Measurements from ENCODE around the gene HBZ.
"Not testable (repeated sequence)": the region's sequence is repeated elsewhere in the genome, so short reads cannot be mapped to it uniquely, and the experiment has no call there.

Gene HBZ

DNA sequence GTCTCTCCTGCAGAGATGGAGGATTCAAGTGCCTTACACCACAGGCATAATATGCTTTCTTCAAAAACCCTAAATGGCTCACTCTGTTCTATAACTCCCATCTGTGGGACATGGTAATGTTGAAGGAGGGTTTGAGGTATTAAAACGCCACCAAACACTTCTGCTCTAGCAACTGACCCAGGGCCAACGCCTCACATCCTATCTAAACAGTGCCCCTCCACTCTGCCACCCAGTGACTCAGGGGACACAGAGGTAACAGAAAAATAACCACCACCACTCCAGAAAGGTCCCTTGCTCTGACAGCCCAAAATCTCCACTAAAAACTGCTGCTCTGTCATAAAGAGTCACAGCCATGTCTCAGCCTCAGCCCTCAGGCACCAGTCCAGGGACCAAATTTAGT lies 31.7 kb upstream of the HBZ start:
- 100% methylated on average over 2 of the region's 2 CpGs for WGBS
- no peak overlapping the region for H4K8ac ChIP-seq (ENCODE audit: low read length)
- H3K4me3 ChIP-seq (ENCODE audit: insufficient read depth in 1 of 2, low read depth in 1 of 2, low read length in 2 of 2): no peak overlapping the region
- H3K23ac ChIP-seq (ENCODE audit: low read length in 2 of 2): no peak overlapping the region
- no peak overlapping the region for H2BK5ac ChIP-seq (ENCODE audit: low read depth, low read length, poor library complexity, severe bottlenecking)
- H3K4me1 ChIP-seq (ENCODE audit: control insufficient read depth, insufficient read depth, low read depth, low read length): peaks cover 6% of the 10 kb centered on the region
- no peaks in the 10 kb centered on the region for H3K27me3 ChIP-seq (ENCODE audit: control insufficient read depth in 1 of 2, insufficient read depth in 1 of 2, low read length in 2 of 2)
- H3K4me2 ChIP-seq (ENCODE audit: low read length, poor library complexity, severe bottlenecking): no peak overlapping the region
- H3K18ac ChIP-seq (ENCODE audit: low read depth in 1 of 2, low read length in 2 of 2): no peak overlapping the region
- no peak overlapping the region for H3K14ac ChIP-seq (ENCODE audit: low read length in 2 of 2)
- no peak overlapping the region for H2BK12ac ChIP-seq (ENCODE audit: low read length in 2 of 2)
- peaks cover 35 to 69% of the 10 kb centered on the region in 2 experiments for H3K36me3 ChIP-seq (ENCODE audit: control insufficient read depth in 1 of 2, insufficient read depth in 2 of 2, low read depth in 1 of 2, low read length in 2 of 2)
- no peak overlapping the region for H3K27ac ChIP-seq (ENCODE audit: low read length, poor library complexity, severe bottlenecking)
- H3K9me3 ChIP-seq (ENCODE audit: control insufficient read depth, low read length): no peaks in the 10 kb centered on the region
- DNase-seq: no peak
- no peak overlapping the region for H2AK5ac ChIP-seq (ENCODE audit: low read length, severe bottlenecking)
- no peak overlapping the region for H2AFZ ChIP-seq (ENCODE audit: low read depth, low read length)
- no peak overlapping the region for H3K4ac ChIP-seq (ENCODE audit: low read depth in 1 of 2, low read length in 2 of 2)
- H4K91ac ChIP-seq (ENCODE audit: low read length): no peak overlapping the region
- no peak overlapping the region for H3K9ac ChIP-seq (ENCODE audit: low read length)
- H2BK15ac ChIP-seq (ENCODE audit: low read depth, poor library complexity, severe bottlenecking): no peak overlapping the region
- H3K79me1 ChIP-seq (replicated peaks; ENCODE audit: low read length, poor library complexity, severe bottlenecking): peaks cover 43% of the 10 kb centered on the region
- no peak overlapping the region for H2BK120ac ChIP-seq (ENCODE audit: low read depth, low read length)

DNA sequence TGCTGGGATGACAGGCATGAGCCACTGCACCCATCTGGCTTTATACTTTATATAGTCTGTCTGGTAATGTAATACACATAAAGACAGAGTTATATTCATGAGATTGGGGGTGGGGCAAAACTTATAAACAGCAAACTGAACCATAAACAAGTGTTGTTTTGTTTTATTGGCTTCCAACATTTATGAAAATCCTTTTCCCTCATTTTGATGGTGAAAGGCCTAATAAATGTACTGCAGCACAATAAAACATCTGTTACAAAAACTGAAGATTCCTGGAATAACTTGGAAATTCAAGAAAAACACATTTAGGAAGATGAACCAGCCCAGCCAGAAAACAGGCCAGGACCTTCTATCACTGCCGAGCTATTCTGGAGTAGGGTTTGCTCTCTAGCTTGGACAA lies 30.1 kb upstream of the HBZ start:
- WGBS: 100% methylated on average over 1 of the region's 1 CpG

DNA sequence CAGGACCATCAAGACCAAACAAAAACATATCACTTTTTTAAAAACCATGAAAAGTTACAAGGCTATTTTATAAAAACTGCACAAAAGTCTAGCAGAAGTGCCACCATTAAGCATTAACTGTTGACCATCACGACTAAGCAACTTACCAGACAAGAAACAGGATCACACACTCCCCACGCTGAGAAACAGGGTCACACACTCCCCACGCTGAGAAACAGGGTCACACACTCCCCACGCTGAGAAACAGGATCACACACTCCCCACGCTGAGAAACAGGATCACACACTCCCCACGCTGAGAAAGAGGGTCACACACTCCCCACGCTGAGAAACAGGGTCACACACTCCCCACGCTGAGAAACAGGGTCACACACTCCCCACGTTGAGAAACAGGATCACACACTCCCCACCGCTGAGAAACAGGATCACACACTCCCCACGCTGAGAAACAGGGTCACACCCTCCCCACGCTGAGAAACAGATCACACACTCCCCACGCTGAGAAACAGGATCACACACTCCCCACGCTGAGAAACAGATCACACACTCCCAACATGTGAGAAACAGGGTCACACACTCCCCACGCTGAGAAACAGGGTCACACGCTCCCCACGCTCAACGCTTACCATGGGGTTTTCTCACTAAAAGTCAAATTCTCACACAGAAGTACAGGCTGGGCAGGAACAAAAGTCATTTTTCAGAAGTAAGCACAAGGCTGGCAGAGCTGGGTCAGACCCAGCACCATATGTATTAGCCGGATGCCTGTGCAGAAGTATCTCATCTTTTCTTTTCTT lies 28.7 kb upstream of the HBZ start:
- WGBS: 90% methylated on average over 16 of the region's 19 CpGs
- H3K18ac ChIP-seq (ENCODE audit: low read depth in 1 of 2, low read length in 2 of 2); H3K23ac ChIP-seq (ENCODE audit: low read length in 2 of 2); DNase-seq; H2BK12ac ChIP-seq (ENCODE audit: low read length in 2 of 2); H3K14ac ChIP-seq (ENCODE audit: low read length in 2 of 2); H2BK15ac ChIP-seq (ENCODE audit: low read depth, poor library complexity, severe bottlenecking); H3K27ac ChIP-seq (ENCODE audit: low read length, poor library complexity, severe bottlenecking); H3K4ac ChIP-seq (ENCODE audit: low read depth in 1 of 2, low read length in 2 of 2); H2BK5ac ChIP-seq (ENCODE audit: low read depth, low read length, poor library complexity, severe bottlenecking); H3K9me3 ChIP-seq (ENCODE audit: control insufficient read depth, low read length); H2AK5ac ChIP-seq (ENCODE audit: low read length, severe bottlenecking); H3K4me1 ChIP-seq (ENCODE audit: control insufficient read depth, insufficient read depth, low read depth, low read length); H2AFZ ChIP-seq (ENCODE audit: low read depth, low read length); H3K27me3 ChIP-seq (ENCODE audit: control insufficient read depth in 1 of 2, insufficient read depth in 1 of 2, low read length in 2 of 2); H3K4me2 ChIP-seq (ENCODE audit: low read length, poor library complexity, severe bottlenecking); H3K4me3 ChIP-seq (ENCODE audit: insufficient read depth in 1 of 2, low read depth in 1 of 2, low read length in 2 of 2); H3K9ac ChIP-seq (ENCODE audit: low read length); H4K91ac ChIP-seq (ENCODE audit: low read length); H2BK120ac ChIP-seq (ENCODE audit: low read depth, low read length); H4K8ac ChIP-seq (ENCODE audit: low read length): not testable (repeated sequence)
- Histone ChIP-seq H3K36me3 (ENCODE audit: control insufficient read depth in 1 of 2, insufficient read depth in 2 of 2, low read depth in 1 of 2, low read length in 2 of 2) (peaks cover 24 to 45% of the 10 kb centered on the region in 2 experiments), H3K79me1 (replicated peaks; ENCODE audit: low read length, poor library complexity, severe bottlenecking) (peaks cover 43% of the 10 kb centered on the region)

More for the DNA sequence above, 30.1 kb upstream of the HBZ start:
- H3K36me3 ChIP-seq (ENCODE audit: control insufficient read depth in 1 of 2, insufficient read depth in 2 of 2, low read depth in 1 of 2, low read length in 2 of 2): peaks cover 27 to 56% of the 10 kb centered on the region in 2 experiments
- H2BK5ac ChIP-seq (ENCODE audit: low read depth, low read length, poor library complexity, severe bottlenecking): no peak overlapping the region
- H2BK12ac ChIP-seq (ENCODE audit: low read length in 2 of 2): no peak overlapping the region
- no peak overlapping the region for H2BK15ac ChIP-seq (ENCODE audit: low read depth, poor library complexity, severe bottlenecking)
- H4K91ac ChIP-seq (ENCODE audit: low read length): no peak overlapping the region
- no peak overlapping the region for H3K4me2 ChIP-seq (ENCODE audit: low read length, poor library complexity, severe bottlenecking)
- no peak overlapping the region for H3K4ac ChIP-seq (ENCODE audit: low read depth in 1 of 2, low read length in 2 of 2)
- H3K23ac ChIP-seq (ENCODE audit: low read length in 2 of 2): no peak overlapping the region
- H4K8ac ChIP-seq (ENCODE audit: low read length): no peak overlapping the region
- peaks cover 47% of the 10 kb centered on the region for H3K79me1 ChIP-seq (replicated peaks; ENCODE audit: low read length, poor library complexity, severe bottlenecking)
- no peak overlapping the region for H3K14ac ChIP-seq (ENCODE audit: low read length in 2 of 2)
- no peak for DNase-seq
- no peak overlapping the region for H2AFZ ChIP-seq (ENCODE audit: low read depth, low read length)
- H3K27ac ChIP-seq (ENCODE audit: low read length, poor library complexity, severe bottlenecking): no peak overlapping the region
- H3K9me3 ChIP-seq (ENCODE audit: control insufficient read depth, low read length): no peaks in the 10 kb centered on the region
- no peaks in the 10 kb centered on the region for H3K27me3 ChIP-seq (ENCODE audit: control insufficient read depth in 1 of 2, insufficient read depth in 1 of 2, low read length in 2 of 2)
- no peak overlapping the region for H3K18ac ChIP-seq (ENCODE audit: low read depth in 1 of 2, low read length in 2 of 2)
- H2BK120ac ChIP-seq (ENCODE audit: low read depth, low read length): no peak overlapping the region
- H3K9ac ChIP-seq (ENCODE audit: low read length): no peak overlapping the region
- H3K4me1 ChIP-seq (ENCODE audit: control insufficient read depth, insufficient read depth, low read depth, low read length): peaks cover 6% of the 10 kb centered on the region
- H2AK5ac ChIP-seq (ENCODE audit: low read length, severe bottlenecking): no peak overlapping the region
- no peak overlapping the region for H3K4me3 ChIP-seq (ENCODE audit: insufficient read depth in 1 of 2, low read depth in 1 of 2, low read length in 2 of 2)

GRCh38 chr16:125011-125410 lies 27.4 kb upstream of the HBZ start:
- H2AFZ ChIP-seq (ENCODE audit: low read depth, low read length): no peak overlapping the region
- no peak overlapping the region for H2BK5ac ChIP-seq (ENCODE audit: low read depth, low read length, poor library complexity, severe bottlenecking)
- H3K4me3 ChIP-seq (ENCODE audit: insufficient read depth in 1 of 2, low read depth in 1 of 2, low read length in 2 of 2): no peak overlapping the region
- DNase-seq: no peak
- no peak overlapping the region for H2BK15ac ChIP-seq (ENCODE audit: low read depth, poor library complexity, severe bottlenecking)
- H3K4me1 ChIP-seq (ENCODE audit: control insufficient read depth, insufficient read depth, low read depth, low read length): no peaks in the 10 kb centered on the region
- H3K36me3 ChIP-seq (ENCODE audit: control insufficient read depth in 1 of 2, insufficient read depth in 2 of 2, low read depth in 1 of 2, low read length in 2 of 2): peaks cover 19 to 49% of the 10 kb centered on the region in 2 experiments
- H3K18ac ChIP-seq (ENCODE audit: low read depth in 1 of 2, low read length in 2 of 2): no peak overlapping the region
- WGBS: 97% methylated on average over 3 of the region's 3 CpGs
- H2AK5ac ChIP-seq (ENCODE audit: low read length, severe bottlenecking): no peak overlapping the region
- no peak overlapping the region for H3K9ac ChIP-seq (ENCODE audit: low read length)
- H3K4me2 ChIP-seq (ENCODE audit: low read length, poor library complexity, severe bottlenecking): no peak overlapping the region
- H3K27ac ChIP-seq (ENCODE audit: low read length, poor library complexity, severe bottlenecking): no peak overlapping the region
- no peak overlapping the region for H2BK120ac ChIP-seq (ENCODE audit: low read depth, low read length)
- no peak overlapping the region for H2BK12ac ChIP-seq (ENCODE audit: low read length in 2 of 2)
- no peaks in the 10 kb centered on the region for H3K27me3 ChIP-seq (ENCODE audit: control insufficient read depth in 1 of 2, insufficient read depth in 1 of 2, low read length in 2 of 2)
- no peak overlapping the region for H4K8ac ChIP-seq (ENCODE audit: low read length)
- peaks cover 41% of the 10 kb centered on the region for H3K79me1 ChIP-seq (replicated peaks; ENCODE audit: low read length, poor library complexity, severe bottlenecking)
- no peak overlapping the region for H3K23ac ChIP-seq (ENCODE audit: low read length in 2 of 2)
- no peak overlapping the region for H4K91ac ChIP-seq (ENCODE audit: low read length)
- no peaks in the 10 kb centered on the region for H3K9me3 ChIP-seq (ENCODE audit: control insufficient read depth, low read length)
- no peak overlapping the region for H3K4ac ChIP-seq (ENCODE audit: low read depth in 1 of 2, low read length in 2 of 2)
- no peak overlapping the region for H3K14ac ChIP-seq (ENCODE audit: low read length in 2 of 2)
